IMR-90 (cell line): ENCODE measurements around the gene SERPINB13. TPM values are rescaled to one million over a fixed set of nuclear protein-coding genes. Genes with fewer than 3 reads are reported as not detected.

Source experiments
- ATAC-seq: fragments of 200-7000 bp; cut with Tn5 transposase; 2 replicates; pipeline ENCODE4 v1.9.1; 2020; ENCODE audit warnings: low read depth, mild to moderate bottlenecking, moderate library complexity
- BruUV-seq: library from RNA; stranded (reverse); fragments of 400-500 nt; replicated peaks from 2 replicates; lab custom pipeline; 2021; lab: Mats Ljungman, UMichigan
- CTCF ChIA-PET: fragments of 300-600 bp; formaldehyde crosslinking; extraction: SDS; loops from one replicate; lab custom pipeline; 2021; ENCODE audit warnings: antibody characterized with exemption; lab: Yijun Ruan, JAX
- POLR2A ChIA-PET: fragments of 300-600 bp; sonication (Branson Sonifier 250); formaldehyde crosslinking; loops from one replicate; lab custom pipeline; 2022; ENCODE audit warnings: antibody characterized with exemption; ENCODE audit not compliant: unreplicated experiment; lab: Charles Lee
- DNase-seq: peaks from one replicate; pipeline ENCODE4 v3.0.0; 2013
- H2AFZ ChIP-seq: replicated peaks from 2 replicates; pipeline ENCODE3; 2013; ENCODE audit warnings: low read length, mild to moderate bottlenecking; ENCODE audit not compliant: poor library complexity
- H2AK5ac ChIP-seq: 2 replicates; pipeline ENCODE4 v1.6.1; 2013; ENCODE audit warnings: low read depth, low read length, inconsistent platforms
- H2AK9ac ChIP-seq: replicated peaks from 2 replicates; pipeline ENCODE3; 2013; ENCODE audit warnings: mild to moderate bottlenecking, low read depth, low read length, moderate library complexity; ENCODE audit not compliant: poor library complexity
- H2BK120ac ChIP-seq: 2 replicates; pipeline ENCODE4 v1.6.1; 2013; ENCODE audit warnings: low read depth, low read length, inconsistent platforms
- H2BK15ac ChIP-seq: 3 replicates; pipeline ENCODE4 v1.6.1; 2013; ENCODE audit warnings: low read depth, low read length, inconsistent platforms
- H2BK20ac ChIP-seq: 2 replicates; pipeline ENCODE4 v1.6.1; 2013; ENCODE audit warnings: low read depth, mild to moderate bottlenecking, inconsistent platforms, low read length, moderate library complexity
- H2BK5ac ChIP-seq: 2 replicates; pipeline ENCODE4 v1.6.1; 2013; ENCODE audit warnings: mild to moderate bottlenecking, low read depth, low read length, inconsistent platforms; ENCODE audit not compliant: poor library complexity, severe bottlenecking
- H3K14ac ChIP-seq: replicated peaks from 2 replicates; pipeline ENCODE4 v1.6.1; 2013; ENCODE audit warnings: low read depth, low read length, inconsistent platforms
- H3K18ac ChIP-seq: 2 replicates; pipeline ENCODE4 v1.6.1; 2013; ENCODE audit warnings: low read depth, low read length, control low read depth
- H3K23ac ChIP-seq: 2 replicates; pipeline ENCODE4 v1.6.1; 2013; ENCODE audit warnings: low read depth, low read length, inconsistent platforms
- H3K27ac ChIP-seq: 2 replicates; pipeline ENCODE4 v1.5.1; 2013; ENCODE audit warnings: mild to moderate bottlenecking, control low read depth, low read length; ENCODE audit not compliant: insufficient read depth
- H3K27me3 ChIP-seq: 2 replicates; pipeline ENCODE4 v1.6.1; 2013; ENCODE audit warnings: low read length; ENCODE audit not compliant: control insufficient read depth, insufficient read depth
- H3K36me3 ChIP-seq: 2 replicates; pipeline ENCODE4 v1.6.1; 2013; ENCODE audit warnings: low read length, mixed read lengths; ENCODE audit not compliant: control insufficient read depth, insufficient read depth
- H3K4ac ChIP-seq: 2 replicates; pipeline ENCODE4 v1.6.1; 2013; ENCODE audit warnings: low read depth, low read length, inconsistent platforms
- H3K4me1 ChIP-seq: 2 replicates; pipeline ENCODE4 v1.6.1; 2013; ENCODE audit warnings: low read length, mixed read lengths; ENCODE audit not compliant: control insufficient read depth, insufficient read depth
- H3K4me2 ChIP-seq: 2 replicates; pipeline ENCODE4 v1.6.1; 2013; ENCODE audit warnings: low read depth, mild to moderate bottlenecking, control low read depth, low read length, moderate library complexity
- H3K4me3 ChIP-seq: 2 replicates; pipeline ENCODE4 v1.5.1; 2013; ENCODE audit warnings: low read depth, mild to moderate bottlenecking, control low read depth, low read length, moderate library complexity; ENCODE audit not compliant: insufficient read depth
- H3K56ac ChIP-seq: 2 replicates; pipeline ENCODE4 v1.6.1; 2013; ENCODE audit warnings: low read length, inconsistent platforms; ENCODE audit not compliant: insufficient read depth; ENCODE audit errors: extremely low read depth
- H3K79me1 ChIP-seq, 2 experiments: 2 replicates each; pipeline ENCODE4 v1.6.1; 2013; ENCODE audit warnings: low read length in 2 of 2, inconsistent platforms in 1 of 2, low read depth in 1 of 2
- H3K9ac ChIP-seq: 2 replicates; pipeline ENCODE4 v1.6.1; 2013; ENCODE audit warnings: low read depth, low read length, control low read depth
- H3K9me1 ChIP-seq: 2 replicates; pipeline ENCODE4 v1.6.1; 2013; ENCODE audit warnings: low read length, inconsistent platforms; ENCODE audit not compliant: insufficient read depth
- H3K9me3 ChIP-seq: 2 replicates; pipeline ENCODE4 v1.6.1; 2013; ENCODE audit warnings: low read length; ENCODE audit not compliant: control insufficient read depth, insufficient read depth
- H4K20me1 ChIP-seq: 2 replicates; pipeline ENCODE4 v1.6.1; 2013; ENCODE audit warnings: low read length, inconsistent platforms; ENCODE audit not compliant: insufficient read depth
- H4K5ac ChIP-seq: 2 replicates; pipeline ENCODE4 v1.6.1; 2013; ENCODE audit warnings: mild to moderate bottlenecking, low read depth, low read length, control low read depth
- H4K8ac ChIP-seq, 2 experiments: 2 replicates each; pipeline ENCODE4 v1.6.1; 2013; ENCODE audit warnings: low read depth in 2 of 2, low read length in 2 of 2, control low read depth in 1 of 2, inconsistent platforms in 1 of 2
- H4K91ac ChIP-seq: 2 replicates; pipeline ENCODE4 v1.6.1; 2013; ENCODE audit warnings: low read depth, low read length, inconsistent platforms; ENCODE audit not compliant: insufficient read depth
- BHLHE40 ChIP-seq: fragments of 150-350 bp; IDR thresholded peaks from 2 replicates; pipeline ENCODE4 v1.6.1; 2016; ENCODE audit warnings: mild to moderate bottlenecking, low read depth, low read length
- CHD1 ChIP-seq: IDR thresholded peaks from 2 replicates; pipeline ENCODE4 v1.6.1; 2012; ENCODE audit warnings: low read depth, low read length, improper control_type of control experiment
- FOS ChIP-seq: fragments of 150-350 bp; IDR thresholded peaks from 2 replicates; pipeline ENCODE4 v1.6.1; 2016; ENCODE audit warnings: low read depth, low read length
- MAFK ChIP-seq: IDR thresholded peaks from 2 replicates; pipeline ENCODE4 v1.6.1; 2012; ENCODE audit warnings: low read depth, low read length, improper control_type of control experiment
- MAZ ChIP-seq: IDR thresholded peaks from 2 replicates; pipeline ENCODE4 v1.6.1; 2012; ENCODE audit warnings: low read depth, mild to moderate bottlenecking, low read length, improper control_type of control experiment, moderate library complexity, borderline replicate concordance
- MXI1 ChIP-seq: IDR thresholded peaks from 2 replicates; pipeline ENCODE4 v1.6.1; 2012; ENCODE audit warnings: low read depth, mild to moderate bottlenecking, low read length, moderate library complexity, borderline replicate concordance
- NFE2L2 ChIP-seq: fragments of 150-350 bp; IDR thresholded peaks from 2 replicates; pipeline ENCODE4 v1.6.1; 2016; ENCODE audit warnings: low read depth, mild to moderate bottlenecking, low read length
- POLR2A ChIP-seq: IDR thresholded peaks from 2 replicates; pipeline ENCODE4 v1.6.1; 2012; ENCODE audit warnings: mild to moderate bottlenecking, low read depth, low read length
- RAD21 ChIP-seq: IDR thresholded peaks from 2 replicates; pipeline ENCODE4 v1.6.1; 2012; ENCODE audit warnings: low read length, improper control_type of control experiment
- RCOR1 ChIP-seq: IDR thresholded peaks from 2 replicates; pipeline ENCODE4 v1.6.1; 2012; ENCODE audit warnings: mild to moderate bottlenecking, low read length, improper control_type of control experiment; ENCODE audit not compliant: insufficient replicate concordance
- RFX5 ChIP-seq: IDR thresholded peaks from 2 replicates; pipeline ENCODE4 v1.8.0; 2012; ENCODE audit warnings: low read depth, mild to moderate bottlenecking, low read length, moderate library complexity
- SMC3 ChIP-seq: fragments of 150-350 bp; IDR thresholded peaks from 2 replicates; pipeline ENCODE4 v1.6.1; 2016; ENCODE audit warnings: low read depth, mild to moderate bottlenecking, antibody characterized with exemption, low read length, moderate library complexity
- WGBS, 2 experiments: methylation state at CpG; one replicate each; pipeline versions ENCODE4 v1.1.5 to v1.1.7; 2013; ENCODE audit warnings: missing lambda C conversion rate in 2 of 2; ENCODE audit not compliant: insufficient read length in 1 of 2; ENCODE audit errors: extremely low coverage in 2 of 2; 5-methylcytosine and 5-hydroxymethylcytosine counted together
- dilution Hi-C: fragments of 300-500 bp; cut with HindIII; formaldehyde crosslinking; loops from one replicate; pipeline ENCODE4 v1.14.3; 2018; ENCODE audit warnings: low sequenced_read_pairs; ENCODE audit not compliant: unreplicated experiment
- in situ Hi-C: fragments of 300-500 bp; cut with MboI; formaldehyde crosslinking; loops from 3 replicates; pipeline ENCODE4 v1.14.3; 2019; ENCODE audit warnings: low sequenced_read_pairs, inconsistent platforms, mixed read lengths
- intact Hi-C: fragments of 100-400 bp; cut with micrococcal nuclease; formaldehyde crosslinking; loops from 2 replicates; pipeline ENCODE4 v1.10.0; 2022
- polyA plus RNA-seq, 3 experiments: library from polyadenylated mRNA; depleted of rRNA; stranded (reverse); fragments of >200 nt; gene quantifications; 2 replicates each; pipeline ENCODE4 v1.2.3, GENCODE V29; 2012; ENCODE audit warnings: low replicate concordance in 1 of 3
- total RNA-seq: library from RNA; depleted of rRNA; stranded (reverse); fragments of >200 nt; gene quantifications from 2 replicates; pipeline ENCODE4 v1.2.3, GENCODE V29; 2012
- TF ChIP-seq, protein P1 (sequence below): fragments of 150-350 bp; IDR thresholded peaks from 2 replicates; pipeline ENCODE4 v1.6.1; 2016; ENCODE audit warnings: low read depth, mild to moderate bottlenecking, low read length, moderate library complexity, borderline replicate concordance
- TF ChIP-seq, protein P2 (sequence below): conservative IDR thresholded peaks from 2 replicates; pipeline ENCODE4 v1.5.1; 2012; ENCODE audit warnings: mild to moderate bottlenecking, low read depth, low read length, improper control_type of control experiment
- TF ChIP-seq, protein P3 (sequence below): fragments of 150-350 bp; IDR thresholded peaks from 2 replicates; pipeline ENCODE4 v1.6.1; 2017; ENCODE audit warnings: mild to moderate bottlenecking, antibody characterized with exemption, low read length, low read depth

SERPINB13 gene
- total and polyA plus RNA-seq, 2 of the 4 experiments (the other 2 are of a cell fraction) = not detected

DNA sequence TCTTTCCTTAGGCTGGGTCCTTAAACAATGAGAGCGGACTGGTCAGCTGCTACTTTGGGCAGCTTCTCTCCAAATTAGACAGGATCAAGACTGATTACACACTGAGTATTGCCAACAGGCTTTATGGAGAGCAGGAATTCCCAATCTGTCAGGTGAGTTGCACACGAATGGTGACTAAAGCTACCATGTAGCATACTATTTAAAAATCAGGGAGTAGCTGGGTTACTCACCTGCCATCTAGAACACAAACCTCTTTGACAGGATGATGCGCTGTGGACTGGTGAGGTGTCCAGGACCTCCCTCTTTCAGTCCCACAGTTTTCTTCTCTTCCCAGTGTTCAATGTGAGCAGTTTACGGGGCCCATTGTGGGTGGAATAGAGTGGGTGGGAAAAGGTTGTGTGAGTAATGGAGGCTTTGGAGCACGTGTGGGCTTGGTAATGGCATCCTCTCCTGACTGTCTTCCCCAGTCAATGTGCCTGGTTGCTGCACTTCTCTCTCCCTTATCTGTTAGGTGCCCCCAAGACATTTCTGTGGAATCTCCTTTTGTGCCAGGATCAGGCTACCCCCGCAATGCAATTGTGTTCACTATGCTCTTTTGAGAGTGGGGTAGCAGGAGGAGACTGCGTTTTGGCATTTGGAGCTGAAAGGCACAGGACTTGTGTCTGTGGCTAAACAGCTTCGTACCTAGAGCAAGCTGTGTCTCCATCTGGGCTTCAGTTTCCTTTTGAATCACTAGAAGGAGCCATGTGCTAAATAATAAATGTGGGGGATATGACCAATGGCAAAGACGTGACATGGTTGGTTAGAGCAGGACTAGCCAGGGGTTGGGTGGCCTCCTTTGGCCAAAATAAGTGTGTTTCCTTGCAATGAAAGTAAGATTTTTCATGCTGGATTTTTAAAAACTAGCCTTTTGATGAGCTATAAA lies 27.3 kb upstream of the SERPINB13 start:
- Histone ChIP-seq H4K8ac (no peak overlapping the region), H3K9me1 (no peaks in the 10 kb centered on the region), H3K27ac (no peak overlapping the region), H3K23ac (no peak overlapping the region), H2AK9ac (no peak overlapping the region), H3K27me3 (peaks cover 5% of the 10 kb centered on the region; the same call in 1 of the 2 replicates), H3K4ac (no peak overlapping the region), H2BK120ac (no peak overlapping the region), H3K79me1 (no peaks in the 10 kb centered on the region), H2AK5ac (no peak overlapping the region), H2BK20ac (no peak overlapping the region), H2BK15ac (no peak overlapping the region), H3K14ac (no peak overlapping the region), H3K56ac (no peak overlapping the region), H3K36me3 (no peaks in the 10 kb centered on the region), H3K4me2 (no peak overlapping the region), H3K4me3 (no peak overlapping the region), H4K20me1 (no peaks in the 10 kb centered on the region), H2BK5ac (no peak overlapping the region), H4K5ac (no peak overlapping the region), H3K4me1 (no peaks in the 10 kb centered on the region), H4K91ac (no peak overlapping the region), H3K18ac (no peak overlapping the region), H2AFZ (no peak overlapping the region), H3K9me3 (no peaks in the 10 kb centered on the region), H3K9ac (no peak overlapping the region)
- in situ Hi-C loops = no loop called here
- no peak for ATAC-seq
- no TSS peak for BruUV-seq
- ChIA-PET POLR2A (no interaction called here), CTCF (no interaction called here)
- DNase-seq = no peak
- no CpG with 5 or more reads among the region's 9 CpGs for WGBS, 2 experiments
- intact Hi-C loops = no loop called here
- dilution Hi-C loops = no loop called here
- TF ChIP-seq SMC3 (no peak), RFX5 (no peak), MAFK (no peak), MAZ (no peak), MXI1 (no peak), CHD1 (no peak), RCOR1 (no peak), FOS (no peak), NFE2L2 (no peak), RAD21 (no peak), POLR2A (no peak), BHLHE40 (no peak)
- TF ChIP-seq, protein P1, sequence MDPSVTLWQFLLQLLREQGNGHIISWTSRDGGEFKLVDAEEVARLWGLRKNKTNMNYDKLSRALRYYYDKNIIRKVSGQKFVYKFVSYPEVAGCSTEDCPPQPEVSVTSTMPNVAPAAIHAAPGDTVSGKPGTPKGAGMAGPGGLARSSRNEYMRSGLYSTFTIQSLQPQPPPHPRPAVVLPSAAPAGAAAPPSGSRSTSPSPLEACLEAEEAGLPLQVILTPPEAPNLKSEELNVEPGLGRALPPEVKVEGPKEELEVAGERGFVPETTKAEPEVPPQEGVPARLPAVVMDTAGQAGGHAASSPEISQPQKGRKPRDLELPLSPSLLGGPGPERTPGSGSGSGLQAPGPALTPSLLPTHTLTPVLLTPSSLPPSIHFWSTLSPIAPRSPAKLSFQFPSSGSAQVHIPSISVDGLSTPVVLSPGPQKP = no peak
- TF ChIP-seq, protein P2, sequence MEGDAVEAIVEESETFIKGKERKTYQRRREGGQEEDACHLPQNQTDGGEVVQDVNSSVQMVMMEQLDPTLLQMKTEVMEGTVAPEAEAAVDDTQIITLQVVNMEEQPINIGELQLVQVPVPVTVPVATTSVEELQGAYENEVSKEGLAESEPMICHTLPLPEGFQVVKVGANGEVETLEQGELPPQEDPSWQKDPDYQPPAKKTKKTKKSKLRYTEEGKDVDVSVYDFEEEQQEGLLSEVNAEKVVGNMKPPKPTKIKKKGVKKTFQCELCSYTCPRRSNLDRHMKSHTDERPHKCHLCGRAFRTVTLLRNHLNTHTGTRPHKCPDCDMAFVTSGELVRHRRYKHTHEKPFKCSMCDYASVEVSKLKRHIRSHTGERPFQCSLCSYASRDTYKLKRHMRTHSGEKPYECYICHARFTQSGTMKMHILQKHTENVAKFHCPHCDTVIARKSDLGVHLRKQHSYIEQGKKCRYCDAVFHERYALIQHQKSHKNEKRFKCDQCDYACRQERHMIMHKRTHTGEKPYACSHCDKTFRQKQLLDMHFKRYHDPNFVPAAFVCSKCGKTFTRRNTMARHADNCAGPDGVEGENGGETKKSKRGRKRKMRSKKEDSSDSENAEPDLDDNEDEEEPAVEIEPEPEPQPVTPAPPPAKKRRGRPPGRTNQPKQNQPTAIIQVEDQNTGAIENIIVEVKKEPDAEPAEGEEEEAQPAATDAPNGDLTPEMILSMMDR = no peak
- TF ChIP-seq, protein P3, sequence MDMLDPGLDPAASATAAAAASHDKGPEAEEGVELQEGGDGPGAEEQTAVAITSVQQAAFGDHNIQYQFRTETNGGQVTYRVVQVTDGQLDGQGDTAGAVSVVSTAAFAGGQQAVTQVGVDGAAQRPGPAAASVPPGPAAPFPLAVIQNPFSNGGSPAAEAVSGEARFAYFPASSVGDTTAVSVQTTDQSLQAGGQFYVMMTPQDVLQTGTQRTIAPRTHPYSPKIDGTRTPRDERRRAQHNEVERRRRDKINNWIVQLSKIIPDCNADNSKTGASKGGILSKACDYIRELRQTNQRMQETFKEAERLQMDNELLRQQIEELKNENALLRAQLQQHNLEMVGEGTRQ = no peak
